ENCODE measurements around the gene MVK. TPM values are rescaled to one million over a fixed set of nuclear protein-coding genes. Genes with fewer than 3 reads are reported as not detected.

The MVK gene
- total and polyA plus RNA-seq, 2 experiments from 2014 or later: 6.7 to 11.8 TPM

- Histone ChIP-seq H2AFZ (no peak overlapping the region), H3K36me3 (ENCODE audit: low read depth) (no peaks in the 10 kb centered on the region), H3F3A (ENCODE audit: insufficient read depth) (0 out of 2 replicates have a peak, but pooled peaks cover 5% of the 10 kb centered on the region), H4K20me1 (ENCODE audit: insufficient read depth) (no peaks in the 10 kb centered on the region), H3K4me1 (ENCODE audit: insufficient read depth) (peaks cover 12% of the 10 kb centered on the region), H3K27me3 (replicated peaks; ENCODE audit: insufficient read depth) (peaks cover 21% of the 10 kb centered on the region), H3K4me2 (ENCODE audit: unreplicated experiment) (no peak overlapping the region), H3K4me3 (no peak overlapping the region), H3K79me2 (ENCODE audit: insufficient read depth) (no peaks in the 10 kb centered on the region), H3K27ac (no peak overlapping the region), H3K9me2 (ENCODE audit: insufficient read depth) (no peaks in the 10 kb centered on the region), H3K9ac (no peak overlapping the region), H3K9me3 (ENCODE audit: low read depth) (no peaks in the 10 kb centered on the region)
- TF ChIP-seq EZH2 (IDR thresholded peaks at IDR 0.05; ENCODE audit: insufficient read depth, poor library complexity, severe bottlenecking) (no peak), EZH2phosphoT487 (IDR thresholded peaks at IDR 0.05; ENCODE audit: insufficient read depth, low read depth) (no peak)
- in situ Hi-C loops (cut with MboI): no loop called here
- no peak for DNase-seq
- 93 to 94% methylated on average over 18 of the region's 18 CpGs for WGBS, 2 experiments (ENCODE audit: low coverage in 1 of 2, low lambda C conversion rate in 2 of 2, missing lambda C conversion rate in 2 of 2)
These were observed 26.3 kb upstream of the MVK start for GRCh38 chr12:109547286-109547685.

- no peaks in the 10 kb centered on the region for H4K20me1 ChIP-seq (ENCODE audit: insufficient read depth)
- no peak overlapping the region for H3K4me3 ChIP-seq
- H3K9me2 ChIP-seq (ENCODE audit: insufficient read depth): no peaks in the 10 kb centered on the region
- H3K27me3 ChIP-seq (replicated peaks; ENCODE audit: insufficient read depth): peaks cover 24% of the 10 kb centered on the region
- H2AFZ ChIP-seq: no peak overlapping the region
- DNase-seq: no peak
- peaks cover 12% of the 10 kb centered on the region for H3K4me1 ChIP-seq (ENCODE audit: insufficient read depth)
- no peaks in the 10 kb centered on the region for H3K9me3 ChIP-seq (ENCODE audit: low read depth)
- 72% methylated on average over 4 of the region's 4 CpGs for WGBS, 2 experiments (ENCODE audit: low coverage in 1 of 2, low lambda C conversion rate in 2 of 2, missing lambda C conversion rate in 2 of 2)
- H3K4me2 ChIP-seq (ENCODE audit: unreplicated experiment): no peak overlapping the region
- no peak overlapping the region for H3K9ac ChIP-seq
- H3K27ac ChIP-seq: no peak overlapping the region
- H3K79me2 ChIP-seq (ENCODE audit: insufficient read depth): no peaks in the 10 kb centered on the region
- TF ChIP-seq EZH2 (IDR thresholded peaks at IDR 0.05; ENCODE audit: insufficient read depth, poor library complexity, severe bottlenecking) (no peak), EZH2phosphoT487 (IDR thresholded peaks at IDR 0.05; ENCODE audit: insufficient read depth, low read depth) (no peak)
- in situ Hi-C loops (cut with MboI): no loop called here
- no peaks in the 10 kb centered on the region for H3K36me3 ChIP-seq (ENCODE audit: low read depth)
- 0 out of 2 replicates have a peak, but pooled peaks cover 5% of the 10 kb centered on the region for H3F3A ChIP-seq (ENCODE audit: insufficient read depth)
These were observed 25.3 kb upstream of the MVK start for GRCh38 chr12:109548258-109548657.

GRCh38 chr12:109549613-109550270 lies 23.9 kb upstream of the MVK start:
- Histone ChIP-seq H3K9ac (no peak overlapping the region), H3K36me3 (ENCODE audit: low read depth) (no peaks in the 10 kb centered on the region), H3K27me3 (replicated peaks; ENCODE audit: insufficient read depth) (peaks cover 39% of the 10 kb centered on the region), H4K20me1 (ENCODE audit: insufficient read depth) (no peaks in the 10 kb centered on the region), H3K9me2 (ENCODE audit: insufficient read depth) (no peaks in the 10 kb centered on the region), H3K79me2 (ENCODE audit: insufficient read depth) (no peaks in the 10 kb centered on the region), H3F3A (ENCODE audit: insufficient read depth) (0 out of 2 replicates have a peak, but pooled peaks cover 2% of the 10 kb centered on the region), H3K27ac (no peak overlapping the region), H2AFZ (no peak overlapping the region), H3K4me1 (ENCODE audit: insufficient read depth) (peaks cover 13% of the 10 kb centered on the region), H3K4me3 (no peak overlapping the region), H3K4me2 (ENCODE audit: unreplicated experiment) (no peak overlapping the region), H3K9me3 (ENCODE audit: low read depth) (no peaks in the 10 kb centered on the region)
- WGBS, 2 experiments (ENCODE audit: low coverage in 1 of 2, low lambda C conversion rate in 2 of 2, missing lambda C conversion rate in 2 of 2): 31 to 32% methylated on average over 15 of the region's 15 CpGs
- in situ Hi-C loops (cut with MboI): no loop called here
- no peak for DNase-seq
- TF ChIP-seq EZH2phosphoT487 (IDR thresholded peaks at IDR 0.05; ENCODE audit: insufficient read depth, low read depth) (no peak), EZH2 (IDR thresholded peaks at IDR 0.05; ENCODE audit: insufficient read depth, poor library complexity, severe bottlenecking) (no peak)

- H3F3A ChIP-seq (ENCODE audit: insufficient read depth): no peaks in the 10 kb centered on the region
- H3K4me2 ChIP-seq (ENCODE audit: unreplicated experiment): no peak overlapping the region
- H3K9me2 ChIP-seq (ENCODE audit: insufficient read depth): no peaks in the 10 kb centered on the region
- no peak overlapping the region for H3K4me3 ChIP-seq
- H3K4me1 ChIP-seq (ENCODE audit: insufficient read depth): peaks cover 7% of the 10 kb centered on the region
- no peak overlapping the region for H3K9ac ChIP-seq
- TF ChIP-seq EZH2 (IDR thresholded peaks at IDR 0.05; ENCODE audit: insufficient read depth, poor library complexity, severe bottlenecking) (no peak), EZH2phosphoT487 (IDR thresholded peaks at IDR 0.05; ENCODE audit: insufficient read depth, low read depth) (no peak)
- WGBS, 2 experiments (ENCODE audit: low coverage in 1 of 2, low lambda C conversion rate in 2 of 2, missing lambda C conversion rate in 2 of 2): 60 to 66% methylated on average over 12 of the region's 12 CpGs
- H3K36me3 ChIP-seq (ENCODE audit: low read depth): no peaks in the 10 kb centered on the region
- no peak for DNase-seq
- no peak overlapping the region for H3K27ac ChIP-seq
- H2AFZ ChIP-seq: no peak overlapping the region
- no peaks in the 10 kb centered on the region for H3K9me3 ChIP-seq (ENCODE audit: low read depth)
- in situ Hi-C loops (cut with MboI): no loop called here
- no peaks in the 10 kb centered on the region for H3K79me2 ChIP-seq (ENCODE audit: insufficient read depth)
- no peaks in the 10 kb centered on the region for H4K20me1 ChIP-seq (ENCODE audit: insufficient read depth)
- H3K27me3 ChIP-seq (replicated peaks; ENCODE audit: insufficient read depth): peaks cover 44% of the 10 kb centered on the region
These were observed 23.3 kb upstream of the MVK start for GRCh38 chr12:109550281-109550680.

All from GM23248 (cell line).